ENCODE data around the gene KRT15.

The KRT15 gene

GRCh38 chr17:41486809-41487530, 31.7 kb downstream of the KRT15 start:
- H3K4me1 ChIP-seq (ENCODE audit: low read depth, poor library complexity, severe bottlenecking): no peaks in the 10 kb centered on the region
- TF ChIP-seq CTCF (conservative IDR thresholded peaks at IDR 0.05; ENCODE audit: low read depth, low read length): peak; percentile 42
- H3K27ac ChIP-seq: no peak overlapping the region
- no peak overlapping the region for H3K9ac ChIP-seq
- H3K4me3 ChIP-seq (IDR thresholded peaks at IDR 0.05; ENCODE audit: insufficient read depth, low read depth, low read length): no peak overlapping the region
- H3K4me2 ChIP-seq: no peak overlapping the region
- H2AFZ ChIP-seq (ENCODE audit: low read depth): no peak overlapping the region
- no peaks in the 10 kb centered on the region for H3K79me2 ChIP-seq (ENCODE audit: insufficient read depth, low read depth)
- H3K27me3 ChIP-seq (ENCODE audit: insufficient read depth, low read depth): no peaks in the 10 kb centered on the region; the same call in 1 of the 2 replicates
- no peaks in the 10 kb centered on the region for H3K36me3 ChIP-seq (ENCODE audit: insufficient read depth)
- no peaks in the 10 kb centered on the region for H4K20me1 ChIP-seq (ENCODE audit: insufficient read depth)

GRCh38 chr17:41486316-41486715, 32.4 kb downstream of the KRT15 start:
- Histone ChIP-seq H3K79me2 (ENCODE audit: insufficient read depth, low read depth) (no peaks in the 10 kb centered on the region), H3K27me3 (ENCODE audit: insufficient read depth, low read depth) (no peaks in the 10 kb centered on the region; the same call in 1 of the 2 replicates), H3K4me2 (no peak overlapping the region), H3K9ac (no peak overlapping the region), H3K4me1 (ENCODE audit: low read depth, poor library complexity, severe bottlenecking) (no peaks in the 10 kb centered on the region), H4K20me1 (ENCODE audit: insufficient read depth) (no peaks in the 10 kb centered on the region), H3K36me3 (ENCODE audit: insufficient read depth) (no peaks in the 10 kb centered on the region), H3K4me3 (IDR thresholded peaks at IDR 0.05; ENCODE audit: insufficient read depth, low read depth, low read length) (no peak overlapping the region), H3K27ac (no peak overlapping the region), H2AFZ (ENCODE audit: low read depth) (no peak overlapping the region)
- TF ChIP-seq CTCF (conservative IDR thresholded peaks at IDR 0.05; ENCODE audit: low read depth, low read length): no peak

DNA sequence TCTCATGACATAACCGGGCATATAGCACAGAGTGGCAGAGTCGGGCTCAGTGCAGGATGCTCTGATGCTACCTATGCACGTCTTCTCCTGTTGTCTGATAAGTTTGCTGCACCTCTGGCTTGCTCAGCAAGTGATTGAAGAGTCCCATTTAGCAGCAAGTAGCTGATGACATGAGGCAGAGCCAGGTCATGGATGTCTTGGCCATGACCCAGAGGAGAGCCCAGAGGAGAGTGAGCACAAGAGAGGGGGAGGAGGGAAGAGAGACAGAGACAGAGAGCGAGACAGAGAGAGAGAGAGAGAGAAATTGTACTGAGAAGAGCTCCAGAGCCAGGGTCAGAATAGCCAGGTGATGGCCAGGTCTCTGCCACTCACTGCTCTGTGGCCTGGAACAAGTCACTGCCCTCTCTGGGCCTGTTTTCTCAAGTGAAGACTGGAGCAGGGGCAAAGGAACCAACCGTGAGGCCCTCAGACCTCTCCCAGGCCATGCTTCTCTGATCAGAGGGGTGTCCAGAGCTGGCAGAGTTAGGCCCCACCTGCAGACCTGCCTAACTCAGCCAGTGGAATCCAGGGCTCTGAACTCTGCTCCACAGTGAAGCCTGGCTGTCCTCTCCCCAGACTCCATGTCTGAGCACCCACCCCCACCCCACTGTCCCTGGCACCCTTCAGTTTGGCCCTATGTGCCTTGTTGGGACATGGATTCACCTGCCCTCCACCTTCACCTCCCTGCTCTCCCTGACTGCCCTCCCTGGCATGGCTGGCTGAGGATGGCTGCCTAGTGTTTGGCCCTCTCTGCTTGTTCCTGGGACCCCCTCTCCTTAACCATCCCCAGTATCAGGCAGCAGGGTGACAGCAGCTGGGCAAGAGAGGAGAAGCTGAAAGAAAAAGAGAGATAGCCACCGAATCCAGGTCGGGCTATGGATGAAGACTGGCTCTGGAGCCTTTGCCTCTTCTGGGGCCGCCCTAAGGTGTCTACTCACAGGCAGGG, 33.5 kb downstream of the KRT15 start:
- Histone ChIP-seq H3K27ac (no peak overlapping the region), H2AFZ (ENCODE audit: low read depth) (no peak overlapping the region), H3K79me2 (ENCODE audit: insufficient read depth, low read depth) (no peaks in the 10 kb centered on the region), H3K4me2 (no peak overlapping the region), H3K27me3 (ENCODE audit: insufficient read depth, low read depth) (no peaks in the 10 kb centered on the region; the same call in 1 of the 2 replicates), H3K4me3 (IDR thresholded peaks at IDR 0.05; ENCODE audit: insufficient read depth, low read depth, low read length) (no peak overlapping the region), H3K4me1 (ENCODE audit: low read depth, poor library complexity, severe bottlenecking) (no peaks in the 10 kb centered on the region), H3K36me3 (ENCODE audit: insufficient read depth) (no peaks in the 10 kb centered on the region), H3K9ac (no peak overlapping the region), H4K20me1 (ENCODE audit: insufficient read depth) (no peaks in the 10 kb centered on the region)
- no peak for TF ChIP-seq CTCF (conservative IDR thresholded peaks at IDR 0.05; ENCODE audit: low read depth, low read length)

DNA sequence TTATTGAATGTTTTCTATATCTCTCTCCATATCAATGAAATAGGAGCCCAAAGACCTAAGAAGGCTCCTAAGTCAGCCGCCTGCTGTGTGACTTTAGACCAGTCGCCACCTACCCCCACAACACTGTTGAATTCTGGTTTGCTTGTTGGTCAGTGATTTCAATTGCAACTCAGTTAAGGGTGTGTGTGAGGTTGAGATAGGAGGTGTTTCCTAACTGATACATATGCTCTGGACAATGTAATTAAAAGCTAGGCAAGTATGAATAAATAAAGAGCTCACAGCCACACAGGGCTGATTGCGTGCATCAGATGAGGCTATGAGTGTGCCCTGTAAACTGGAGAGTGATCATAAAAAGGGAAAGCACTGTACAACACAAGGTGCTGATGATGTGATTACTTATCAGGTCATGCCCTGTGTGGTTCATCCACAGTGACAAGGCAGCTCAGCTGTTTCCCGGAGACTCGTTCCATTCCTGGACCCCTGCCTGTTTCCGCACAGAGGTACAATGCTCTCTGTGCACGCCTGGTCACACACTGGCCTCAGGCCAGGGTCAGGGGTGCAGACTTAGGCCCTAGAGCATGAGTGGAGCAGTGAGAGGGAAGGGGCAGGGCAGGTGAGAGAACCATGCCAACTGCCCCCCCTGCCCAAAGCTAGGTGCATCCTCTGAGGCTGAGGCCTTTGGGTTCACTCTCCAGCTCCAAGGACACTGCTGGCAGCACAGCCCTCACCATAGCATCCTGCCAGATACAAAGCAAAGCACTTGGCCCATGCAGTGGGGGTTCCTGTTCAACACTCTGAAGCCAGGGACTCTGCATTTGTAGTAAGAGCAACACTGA, 34.5 kb downstream of the KRT15 start:
- Histone ChIP-seq H3K4me1 (ENCODE audit: low read depth, poor library complexity, severe bottlenecking) (no peaks in the 10 kb centered on the region), H3K4me2 (no peak overlapping the region), H3K27me3 (ENCODE audit: insufficient read depth, low read depth) (no peaks in the 10 kb centered on the region), H2AFZ (ENCODE audit: low read depth) (no peak overlapping the region), H3K79me2 (ENCODE audit: insufficient read depth, low read depth) (no peaks in the 10 kb centered on the region), H3K36me3 (ENCODE audit: insufficient read depth) (no peaks in the 10 kb centered on the region), H4K20me1 (ENCODE audit: insufficient read depth) (no peaks in the 10 kb centered on the region), H3K9ac (no peak overlapping the region), H3K27ac (no peak overlapping the region), H3K4me3 (IDR thresholded peaks at IDR 0.05; ENCODE audit: insufficient read depth, low read depth, low read length) (no peak overlapping the region)
- no peak for TF ChIP-seq CTCF (conservative IDR thresholded peaks at IDR 0.05; ENCODE audit: low read depth, low read length)

Data from KMS-11 (cell line).